Stimulated activated CD4-positive, alpha-beta T cell treated with anti-CD3 and anti-CD28 coated beads, Interleukin-12 subunit alpha, Interleukin-12 subunit beta, amount 100 ng/mL, for 48 hours (primary cell): ENCODE measurements around the gene INMT.

Experiments
- DNase-seq, 3 donors: peaks; one replicate each; pipeline ENCODE4 v3.0.0-alpha.2; 2020; ENCODE audit warnings: low read depth in 2 of 3, low spot score in 1 of 3

The INMT gene

DNA sequence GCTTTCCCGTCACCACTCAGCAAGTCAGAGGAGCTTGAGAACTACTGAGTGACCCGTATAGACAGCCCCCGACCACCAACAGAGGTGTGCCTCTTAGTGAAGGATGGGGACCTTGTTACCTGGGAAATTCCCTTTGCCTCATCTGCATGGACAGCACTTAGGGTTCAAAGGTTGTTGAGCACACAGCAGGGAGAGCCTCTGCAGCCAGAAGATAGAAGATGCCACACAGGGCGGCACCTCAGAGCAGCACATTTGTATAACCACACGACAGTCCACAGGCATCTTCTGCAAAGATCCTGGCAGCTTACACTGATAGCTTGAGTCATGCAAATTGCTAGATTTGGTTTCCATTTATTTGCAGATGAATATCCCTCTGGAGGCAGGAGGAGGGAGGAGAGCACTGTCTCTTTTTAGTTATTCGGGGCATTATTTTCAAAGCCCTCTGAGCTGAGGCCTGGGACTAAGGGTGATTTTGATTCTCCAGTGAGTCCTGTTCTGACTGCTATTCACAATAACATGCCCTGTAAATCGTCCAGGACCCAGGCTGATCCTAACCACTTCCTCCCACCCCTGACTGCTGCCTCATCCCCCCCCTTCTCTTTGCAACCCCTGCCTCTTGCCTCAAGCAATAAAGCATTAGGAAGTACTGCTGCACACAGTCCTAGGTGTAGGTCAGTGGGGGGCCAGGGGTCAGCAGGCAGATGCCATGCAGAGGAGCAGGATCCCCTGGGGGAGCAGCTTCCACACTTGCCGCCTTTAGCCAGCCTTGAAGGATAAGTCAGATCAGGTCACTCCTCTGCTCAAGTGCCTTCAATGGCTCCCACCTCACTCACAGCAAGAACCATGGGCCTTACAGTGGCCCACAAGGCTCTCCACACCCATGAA, 24.6 kb upstream of the INMT start:
- peak in 2 of 3 donors; percentile 11 to 16 for DNase-seq

DNA sequence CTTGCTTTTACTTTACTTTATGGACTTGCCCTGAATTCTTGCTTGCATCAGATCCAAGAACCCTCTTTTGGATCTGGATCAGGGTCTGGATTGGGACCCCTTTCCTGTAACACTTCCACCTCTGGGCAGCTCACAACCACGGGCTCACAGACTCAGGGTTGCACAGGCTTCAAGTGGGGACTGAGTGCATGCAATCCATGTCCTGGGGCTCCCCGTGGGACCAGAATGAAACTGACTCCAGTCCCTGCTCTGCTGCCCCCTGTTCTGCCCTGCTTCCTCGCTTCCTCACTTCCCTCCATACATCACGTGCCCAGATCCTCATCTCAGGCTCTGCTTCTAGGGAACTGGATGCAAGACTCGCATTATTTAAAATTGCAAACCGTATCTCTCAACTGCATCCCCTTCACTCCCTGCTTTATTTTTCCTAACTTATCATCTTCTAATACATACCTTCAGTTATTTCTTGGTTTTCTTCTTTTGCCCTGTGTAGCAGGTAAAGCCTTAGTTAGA, 23.3 kb upstream of the INMT start:
- no peak for DNase-seq

DNA sequence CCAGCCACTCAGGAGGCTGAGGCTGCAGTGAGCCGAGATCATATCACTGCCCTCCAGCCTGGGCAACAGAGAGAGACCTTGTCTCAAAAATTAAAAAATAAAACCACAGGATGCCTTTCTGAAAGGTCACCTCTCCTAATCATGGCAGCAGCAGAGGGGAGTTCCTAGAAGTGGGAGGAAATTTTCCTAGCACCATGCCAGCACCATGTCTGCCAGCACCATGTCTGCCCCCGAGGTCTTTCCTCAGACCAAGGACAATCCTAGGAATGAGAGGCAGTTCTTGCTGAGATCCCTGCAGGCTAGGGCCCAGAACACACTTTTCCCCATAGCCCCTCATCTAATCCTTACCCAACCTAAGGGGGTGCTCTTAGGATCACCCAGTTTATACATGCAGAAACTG, 22.3 kb upstream of the INMT start:
- DNase-seq = no peak

DNA sequence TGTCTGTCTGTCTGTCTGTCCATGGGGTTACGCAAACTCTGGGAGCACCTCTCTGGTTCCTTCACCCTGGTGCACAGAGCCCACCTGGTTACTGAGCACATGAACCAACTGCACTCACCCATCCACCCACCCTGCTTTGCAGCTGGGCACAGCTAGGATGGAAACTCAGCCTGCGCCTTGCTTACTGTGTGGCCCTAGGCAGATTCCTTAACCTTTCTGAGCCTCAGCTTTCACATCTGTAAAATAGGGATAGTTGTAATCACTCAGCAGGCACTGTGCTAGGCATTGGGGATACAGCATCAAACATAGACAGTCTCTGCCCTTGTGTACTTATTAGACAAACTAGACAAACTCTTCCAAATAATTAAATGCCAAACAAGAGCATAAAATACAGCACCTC, 21.8 kb upstream of the INMT start:
- DNase-seq = no peak

DNA sequence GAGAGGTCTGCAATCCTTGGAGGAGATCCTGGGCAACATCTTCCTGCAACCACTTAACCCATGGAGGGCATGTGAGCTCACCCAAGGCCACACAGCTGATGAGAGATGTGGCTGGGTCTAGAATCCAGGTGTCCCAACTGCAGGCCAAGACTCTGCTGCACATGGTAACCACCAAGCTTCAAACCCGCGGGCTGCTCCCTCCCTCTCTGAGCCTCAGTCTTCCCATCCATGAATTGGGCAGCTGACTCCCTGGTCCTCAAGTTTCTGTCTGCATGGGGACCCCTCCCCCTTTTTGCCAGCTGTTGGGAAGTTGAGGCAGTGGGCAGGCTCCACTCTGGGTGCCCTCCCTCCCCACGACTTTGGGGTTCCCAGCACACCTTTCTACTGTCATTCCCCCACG, 20.9 kb upstream of the INMT start:
- no peak for DNase-seq

DNA sequence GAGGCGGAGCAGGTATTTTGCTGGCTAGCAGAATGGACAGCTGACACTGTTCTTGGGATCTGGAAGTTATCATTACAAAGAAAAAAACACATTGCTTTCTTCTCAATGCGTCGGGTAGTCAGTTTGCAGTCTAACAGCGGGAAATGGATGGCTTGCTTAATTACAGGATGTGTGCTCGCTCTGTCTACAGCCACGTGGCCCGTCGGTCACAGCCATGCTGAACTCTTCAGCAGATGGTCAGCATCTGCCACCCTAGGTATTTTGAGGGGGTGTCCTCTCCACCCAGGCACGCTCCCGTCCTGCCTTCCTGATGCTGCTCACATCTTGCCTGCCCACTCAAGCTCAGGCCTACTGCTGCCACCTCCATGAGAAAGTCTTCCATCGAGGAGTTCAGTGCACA, 20.4 kb upstream of the INMT start:
- no peak for DNase-seq

DNA sequence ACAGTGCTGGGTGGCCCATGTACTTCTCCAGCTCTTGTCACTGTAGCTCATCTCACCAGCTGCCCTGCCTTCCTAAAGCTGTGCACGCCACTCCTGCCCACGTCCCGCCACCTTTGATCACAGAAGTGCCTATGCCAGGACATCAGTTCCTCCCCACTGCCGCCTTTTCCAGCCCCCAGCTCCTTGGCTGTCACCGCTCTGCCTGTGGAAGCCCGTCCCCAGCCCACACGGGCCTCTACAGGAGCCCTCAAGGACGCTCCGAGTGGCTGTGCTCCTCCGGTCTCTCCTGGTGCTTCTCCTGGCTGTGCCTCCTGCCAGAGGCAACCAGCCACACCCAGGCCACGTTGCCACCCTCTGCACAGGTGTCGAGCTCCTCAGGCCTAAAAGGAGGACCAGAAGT, 19.3 kb upstream of the INMT start:
- no peak for DNase-seq

DNA sequence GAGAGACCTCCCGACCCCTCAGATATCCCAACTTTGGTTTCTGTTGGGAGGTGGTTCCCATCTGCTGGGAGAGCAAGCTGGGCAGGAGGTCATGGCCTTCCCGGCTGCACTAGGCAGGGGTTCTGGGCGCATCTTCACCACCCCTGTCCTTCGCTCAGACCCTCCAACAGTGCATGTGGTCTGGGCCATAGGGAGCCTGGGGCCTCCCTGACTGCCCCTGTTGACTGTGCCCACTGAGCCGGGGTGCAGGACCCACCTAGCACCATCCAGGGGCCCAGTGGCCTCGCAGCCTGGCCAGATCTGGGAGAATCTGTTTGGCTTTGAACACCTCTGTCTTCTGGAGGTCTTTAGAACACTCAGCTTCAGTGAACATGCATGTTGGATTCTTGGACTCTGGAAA, 18.7 kb upstream of the INMT start:
- DNase-seq = no peak

DNA sequence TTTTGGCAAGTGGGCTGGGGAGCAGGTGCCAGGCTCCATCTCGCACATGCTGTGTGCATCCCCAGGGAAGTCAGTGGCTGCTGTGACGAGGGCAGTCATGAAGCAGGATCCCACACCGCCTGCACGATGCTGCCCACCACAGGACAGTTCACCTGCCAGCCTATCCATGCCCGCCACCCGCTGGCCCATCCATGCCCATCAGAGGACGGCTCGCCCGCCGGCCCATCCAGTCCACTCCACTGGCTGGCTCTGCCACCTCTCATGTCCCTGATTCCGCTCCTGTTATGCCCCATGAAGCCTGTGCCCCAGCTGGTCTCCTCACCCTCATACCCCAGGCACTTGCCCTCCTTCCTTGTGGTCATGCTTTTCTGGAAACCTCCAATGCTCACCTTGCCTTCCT, 18.2 kb upstream of the INMT start:
- no peak for DNase-seq

DNA sequence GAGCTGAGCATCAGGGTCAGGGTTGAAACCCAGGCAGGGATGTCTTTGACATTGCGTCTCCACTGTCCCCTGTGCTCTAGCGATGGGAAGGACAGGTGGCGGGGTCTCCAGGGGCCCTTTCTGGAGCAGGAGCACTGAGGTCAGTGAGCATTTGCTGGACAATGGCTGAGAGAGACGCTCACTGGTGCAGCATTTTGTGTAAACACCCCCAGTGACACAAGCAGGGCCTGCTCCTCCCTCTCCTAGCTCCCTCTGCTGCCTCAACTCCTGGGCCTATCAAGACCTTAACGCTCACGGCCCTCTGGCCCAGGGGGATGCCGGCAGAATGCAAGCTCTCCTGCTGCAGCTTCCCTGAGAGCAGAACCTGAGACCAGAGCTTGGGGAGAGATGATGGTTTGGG, 17.4 kb upstream of the INMT start:
- no peak for DNase-seq

DNA sequence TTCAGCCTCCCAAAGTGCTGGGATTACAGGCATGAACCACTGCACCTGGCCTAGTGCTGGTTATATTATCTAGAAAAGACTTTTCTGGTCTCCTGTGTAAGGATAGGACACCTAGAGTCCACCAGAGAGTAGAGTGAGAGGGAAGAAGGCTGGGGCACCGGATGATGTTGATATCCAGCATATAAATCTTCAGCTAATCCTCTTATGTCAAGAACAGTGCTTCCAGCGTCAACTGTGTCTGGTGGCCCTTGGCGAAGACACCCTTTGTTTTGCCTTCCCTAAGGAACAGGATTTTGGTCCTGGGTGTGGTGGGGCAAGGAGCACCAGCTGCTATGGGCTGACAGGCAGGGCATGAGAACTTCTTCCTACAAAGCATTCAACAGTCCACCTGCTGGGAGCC, 16.3 kb upstream of the INMT start:
- no peak for DNase-seq

DNA sequence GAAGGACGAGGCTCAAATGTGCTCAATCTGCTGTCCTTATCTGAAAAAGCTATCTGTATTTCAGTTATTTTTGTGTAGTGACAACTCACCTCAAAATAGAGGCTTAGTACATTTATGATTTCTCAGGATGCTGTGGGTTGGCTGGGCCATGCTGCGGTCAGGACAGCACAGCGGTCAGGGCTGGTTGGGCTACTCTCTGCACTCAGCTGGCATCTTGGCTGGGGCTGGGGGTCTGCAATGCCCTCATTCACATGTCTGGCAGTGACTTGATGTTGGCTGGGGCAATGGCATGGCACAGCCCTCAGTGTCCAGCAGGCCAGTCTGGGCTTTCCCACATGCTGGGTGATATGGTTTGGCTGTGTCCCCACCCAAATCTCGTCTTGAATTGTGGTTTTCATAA, 15.6 kb upstream of the INMT start:
- DNase-seq = no peak

DNA sequence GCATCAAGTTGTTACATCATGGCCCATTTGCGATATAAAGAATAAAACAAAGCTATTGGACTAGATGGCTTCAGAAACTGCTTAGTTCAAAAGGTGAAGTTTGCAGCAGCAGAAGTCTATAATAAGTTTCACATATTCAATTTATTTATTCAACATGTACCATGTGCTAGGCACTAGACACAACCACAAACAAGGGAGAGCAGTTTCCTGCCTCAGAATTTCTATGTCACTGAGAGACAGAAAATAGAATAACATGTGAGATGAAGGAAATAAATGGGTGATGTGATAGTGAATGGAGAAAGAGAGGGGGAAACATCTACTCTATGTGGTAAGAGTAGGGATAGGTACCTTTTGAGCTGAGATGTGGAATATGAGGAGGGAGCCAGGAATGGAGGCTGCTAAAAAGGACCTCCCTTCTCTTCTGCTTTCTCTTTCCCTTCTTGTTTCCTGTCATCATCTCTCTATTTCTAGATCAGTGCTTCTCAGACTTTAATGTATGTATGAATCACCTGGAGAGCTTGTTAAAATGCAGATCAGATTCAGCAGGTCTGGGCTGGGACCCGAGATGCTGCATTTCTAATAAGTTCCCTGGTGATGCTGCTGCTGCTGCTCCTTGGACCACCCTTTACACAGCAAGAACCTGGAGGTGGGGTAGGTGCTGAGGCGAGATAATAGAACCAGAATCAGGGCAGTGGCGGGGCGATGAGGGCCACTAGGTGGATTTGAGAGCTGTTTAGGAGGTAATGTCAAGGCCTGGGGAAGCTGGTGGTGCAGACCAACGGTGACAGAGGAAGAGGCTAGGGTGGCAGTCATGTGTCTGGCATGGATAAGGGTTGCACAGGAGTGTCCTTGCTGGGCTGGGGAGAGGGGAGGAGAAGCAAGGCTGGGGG, 13.7 kb upstream of the INMT start:
- no peak for DNase-seq

DNA sequence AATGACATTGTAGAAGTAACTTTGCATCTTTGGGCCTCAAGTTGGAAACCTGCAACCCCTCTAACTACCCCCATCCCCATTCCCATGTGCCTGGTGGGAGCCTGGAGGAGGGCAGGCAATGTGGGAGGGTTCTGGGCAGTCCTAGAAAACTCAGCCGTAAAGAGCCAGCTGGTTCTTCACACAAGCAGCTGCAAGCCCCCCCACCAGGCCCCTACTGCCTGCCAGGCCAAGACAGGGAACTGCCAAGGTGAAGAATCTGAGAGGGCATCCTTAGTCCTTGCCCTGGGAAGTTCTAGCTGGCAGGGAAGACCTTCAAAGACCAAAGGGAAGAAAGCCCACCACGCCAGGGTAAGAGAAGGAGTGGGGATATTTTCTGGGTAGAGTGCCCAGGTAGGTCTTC, 12.2 kb upstream of the INMT start:
- DNase-seq = no peak

DNA sequence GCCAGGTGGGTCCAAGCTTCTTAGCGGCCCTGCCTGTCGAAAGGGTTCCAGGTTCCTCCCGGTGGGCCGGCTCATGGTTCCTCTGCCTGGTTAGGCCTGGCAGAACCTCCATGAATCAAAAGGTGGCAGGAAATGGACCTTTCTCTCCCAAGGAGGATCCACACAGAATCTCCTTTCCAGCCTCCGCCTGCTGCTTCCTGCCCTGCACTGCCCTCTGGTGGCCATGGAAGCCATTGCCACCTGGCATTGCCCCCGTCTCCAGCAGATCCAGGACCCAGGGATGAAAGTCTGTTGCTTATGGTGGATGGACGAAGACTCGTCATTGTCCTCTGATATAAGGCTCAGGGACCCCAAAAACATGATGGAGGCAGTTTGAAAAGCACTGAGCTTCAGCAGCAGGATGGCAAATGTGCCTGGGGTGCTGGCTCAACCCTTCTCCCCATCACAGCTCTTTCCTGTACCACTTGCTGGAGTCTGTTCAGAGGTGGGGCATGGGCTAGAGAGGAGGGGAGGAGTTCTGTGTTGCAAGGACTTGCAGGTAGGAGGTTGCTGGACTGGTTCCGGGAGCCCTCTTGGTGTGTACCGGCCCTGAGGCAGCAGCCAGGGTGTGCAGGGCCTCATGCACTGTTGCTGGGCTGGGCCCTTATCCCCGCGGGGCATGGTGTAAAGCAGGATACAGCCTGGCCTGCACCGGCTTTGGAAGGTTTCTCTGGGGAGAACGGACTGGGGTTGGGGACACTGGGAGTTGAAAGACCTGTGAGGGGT, 11.3 kb upstream of the INMT start:
- DNase-seq = peak; percentile 54 to 75 (median 55)

DNA sequence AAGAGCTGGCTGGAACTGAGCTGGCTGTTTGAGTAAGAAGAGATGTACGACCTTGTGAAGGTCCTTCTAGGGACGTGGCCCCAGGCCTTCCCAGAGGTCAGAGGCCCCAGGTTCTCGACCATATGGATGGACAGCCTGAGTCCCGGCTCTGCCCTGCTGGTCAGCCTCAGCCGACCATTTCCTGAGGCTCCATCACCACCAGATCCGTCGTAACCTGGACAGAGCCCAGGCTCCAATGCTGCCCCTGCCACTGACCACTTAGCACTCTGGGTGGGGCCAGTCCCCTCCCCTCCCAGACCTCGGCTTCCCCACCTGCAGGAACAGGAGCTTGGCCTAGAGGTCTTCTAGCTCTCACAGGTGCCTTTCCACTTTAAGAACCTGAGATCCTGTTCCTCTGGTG, 10.6 kb upstream of the INMT start:
- no peak for DNase-seq

DNA sequence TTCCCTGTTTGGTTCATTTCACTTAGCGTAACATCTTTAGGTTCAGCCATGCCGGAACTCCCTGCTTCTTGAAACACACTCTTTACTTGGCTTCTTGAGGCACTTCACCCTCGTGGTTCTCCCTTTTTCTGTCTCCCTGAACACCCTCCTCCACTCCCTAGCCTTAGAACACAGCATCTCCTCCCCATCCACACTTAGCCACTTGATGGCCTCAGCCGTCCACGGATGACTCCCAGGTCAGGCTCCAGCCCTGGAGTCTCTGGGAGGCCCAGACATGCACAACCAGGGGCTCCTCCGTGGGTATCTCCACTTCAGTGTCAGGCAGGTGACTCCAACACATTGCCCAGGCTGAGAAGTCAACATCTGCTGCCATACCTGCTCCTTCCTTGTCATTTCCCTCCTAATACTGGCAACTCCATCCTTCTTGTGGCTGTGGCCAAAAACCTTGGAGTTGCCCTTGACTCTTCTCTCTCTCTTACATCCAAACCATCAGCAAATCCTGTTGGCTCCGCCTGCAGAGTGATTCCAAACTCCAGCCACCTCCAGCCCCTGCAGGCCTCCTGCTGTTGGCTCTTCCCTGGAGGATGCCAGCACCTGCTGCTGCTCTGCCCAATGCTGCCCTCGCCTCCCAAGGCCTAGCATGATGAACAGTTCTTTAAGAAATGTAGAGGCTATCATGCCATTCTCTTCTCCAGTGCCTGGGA, 8.4 kb upstream of the INMT start:
- no peak for DNase-seq

DNA sequence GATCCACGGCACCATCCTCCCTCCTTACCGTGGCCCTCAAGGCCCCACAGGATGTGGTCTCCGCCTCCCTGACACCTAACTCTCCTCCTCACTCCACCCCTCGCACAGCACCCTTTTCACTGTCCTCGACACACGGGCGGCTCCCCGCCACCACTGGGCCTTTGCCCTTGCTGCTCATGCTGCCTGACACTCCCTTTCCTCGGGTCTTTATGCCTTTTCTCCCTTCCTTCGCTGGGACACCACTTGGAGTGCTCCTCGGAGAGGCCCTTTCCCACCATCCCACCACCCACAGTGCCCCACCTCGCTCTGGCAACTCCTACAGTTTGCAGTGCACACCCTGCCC, 7.9 kb upstream of the INMT start:
- DNase-seq = no peak

DNA sequence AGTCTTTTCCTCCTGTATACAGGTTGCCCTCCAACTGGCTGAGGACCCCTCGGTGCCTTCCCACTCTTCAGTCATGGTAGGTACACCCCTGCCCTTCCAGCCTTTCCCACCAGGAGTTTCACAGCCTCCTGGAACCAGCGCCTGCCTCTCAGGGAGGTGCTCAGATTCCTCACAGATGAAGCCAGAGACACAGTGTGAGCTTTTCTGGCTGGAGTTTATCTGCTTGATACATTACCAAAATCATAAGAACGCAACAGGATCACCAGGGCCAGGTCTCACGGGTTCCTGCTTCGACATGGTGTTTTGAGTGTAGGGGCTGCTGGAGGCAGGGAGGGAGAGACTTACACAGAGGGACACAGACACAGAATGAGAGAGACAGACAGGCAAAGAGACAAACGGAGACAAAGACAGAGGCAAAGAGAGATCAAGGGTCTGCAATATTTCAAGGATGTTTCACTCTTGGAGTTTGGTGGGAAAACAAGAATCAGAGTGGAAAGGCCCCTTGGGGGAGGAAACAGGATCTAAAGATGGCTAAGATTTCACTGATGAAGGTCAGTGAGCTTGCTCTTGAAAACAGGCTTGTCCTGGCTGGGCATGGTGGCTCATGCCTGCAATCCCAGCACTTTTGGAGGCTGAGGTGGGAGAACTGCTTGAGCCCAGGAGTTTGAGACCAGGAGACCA, 6.5 kb upstream of the INMT start:
- no peak for DNase-seq

DNA sequence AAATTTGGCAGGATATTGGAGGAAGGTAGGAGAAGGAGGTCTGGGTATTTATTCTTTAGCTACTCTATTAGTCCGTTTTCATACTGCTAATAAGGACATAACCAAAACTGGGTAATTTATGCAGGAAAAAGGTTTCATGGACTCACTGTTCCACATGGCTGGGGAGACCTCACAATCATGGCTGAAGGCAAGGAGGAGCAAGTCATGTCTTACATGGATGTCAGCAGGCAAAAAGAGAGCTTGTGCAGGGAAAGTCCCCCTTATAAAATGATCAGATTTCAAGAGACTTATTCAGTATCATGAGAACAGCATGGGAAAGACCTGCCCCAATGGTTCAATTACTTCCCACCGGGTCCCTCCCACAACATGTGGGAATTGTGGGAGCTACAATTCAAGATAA, 1.9 kb upstream of the INMT start:
- no peak for DNase-seq
